HCT116 (cell line): Measurements from ENCODE around the gene HERPUD1.

Source experiments
- EZH2 ChIP-seq: fragments of 200-600 bp; sonication (generic); IDR thresholded peaks from 2 replicates; pipeline ENCODE4 v1.6.1; 2017; ENCODE audit warnings: antibody characterized with exemption, mixed run types
- POLR2AphosphoS5 ChIP-seq: IDR thresholded peaks from 2 replicates; pipeline ENCODE4 v1.6.1; 2011; ENCODE audit warnings: mild to moderate bottlenecking, low read depth, low read length, moderate library complexity
- TF ChIP-seq, protein P1 (sequence below), 3 experiments: fragments of 200-600 bp in 1 of 3; sonication (generic) in 1 of 3; IDR thresholded peaks in 2 of 3; conservative IDR thresholded peaks in 1 of 3; 2 replicates each; pipeline ENCODE4 v1.5.1; 2012 to 2017; ENCODE audit warnings: low read depth in 2 of 3, low read length in 2 of 3, antibody characterized with exemption in 1 of 3, borderline replicate concordance in 1 of 3, control low read depth in 1 of 3, mild to moderate bottlenecking in 1 of 3, mixed read lengths in 1 of 3, mixed run types in 1 of 3, moderate library complexity in 1 of 3; ENCODE audit not compliant: insufficient read depth in 1 of 3
- TF ChIP-seq, protein P2 (sequence below): IDR thresholded peaks from 2 replicates; pipeline ENCODE4 v1.6.1; 2012

DNA sequence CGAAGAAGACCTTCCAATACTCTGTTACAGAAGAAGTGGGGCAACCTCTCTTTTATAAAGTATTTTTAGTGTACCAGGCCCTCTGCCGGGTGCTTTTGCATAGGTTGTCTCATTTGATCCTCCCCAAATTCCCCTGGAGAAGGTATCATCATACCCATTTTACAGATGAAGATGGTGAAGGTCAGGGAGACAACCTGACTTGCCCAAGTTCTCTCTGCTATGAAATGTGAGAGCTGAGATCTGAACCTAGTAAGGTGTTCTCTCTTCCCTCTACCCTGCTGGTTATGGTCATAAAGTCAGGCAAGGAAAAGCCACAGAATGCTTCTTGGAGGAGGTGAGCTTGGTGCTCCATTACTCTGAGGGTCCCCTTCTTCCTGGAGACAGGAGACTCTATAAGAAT, 28.1 kb upstream of the HERPUD1 start:
- TF ChIP-seq, protein P1, sequence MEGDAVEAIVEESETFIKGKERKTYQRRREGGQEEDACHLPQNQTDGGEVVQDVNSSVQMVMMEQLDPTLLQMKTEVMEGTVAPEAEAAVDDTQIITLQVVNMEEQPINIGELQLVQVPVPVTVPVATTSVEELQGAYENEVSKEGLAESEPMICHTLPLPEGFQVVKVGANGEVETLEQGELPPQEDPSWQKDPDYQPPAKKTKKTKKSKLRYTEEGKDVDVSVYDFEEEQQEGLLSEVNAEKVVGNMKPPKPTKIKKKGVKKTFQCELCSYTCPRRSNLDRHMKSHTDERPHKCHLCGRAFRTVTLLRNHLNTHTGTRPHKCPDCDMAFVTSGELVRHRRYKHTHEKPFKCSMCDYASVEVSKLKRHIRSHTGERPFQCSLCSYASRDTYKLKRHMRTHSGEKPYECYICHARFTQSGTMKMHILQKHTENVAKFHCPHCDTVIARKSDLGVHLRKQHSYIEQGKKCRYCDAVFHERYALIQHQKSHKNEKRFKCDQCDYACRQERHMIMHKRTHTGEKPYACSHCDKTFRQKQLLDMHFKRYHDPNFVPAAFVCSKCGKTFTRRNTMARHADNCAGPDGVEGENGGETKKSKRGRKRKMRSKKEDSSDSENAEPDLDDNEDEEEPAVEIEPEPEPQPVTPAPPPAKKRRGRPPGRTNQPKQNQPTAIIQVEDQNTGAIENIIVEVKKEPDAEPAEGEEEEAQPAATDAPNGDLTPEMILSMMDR (IDR thresholded peaks at IDR 0.05 in 2 of 3, conservative IDR thresholded peaks at IDR 0.05 in 1 of 3; ENCODE audit: borderline replicate concordance in 1 of 3, insufficient read depth in 1 of 3, low read depth in 2 of 3, low read length in 2 of 3): no peak
- TF ChIP-seq, protein P2, sequence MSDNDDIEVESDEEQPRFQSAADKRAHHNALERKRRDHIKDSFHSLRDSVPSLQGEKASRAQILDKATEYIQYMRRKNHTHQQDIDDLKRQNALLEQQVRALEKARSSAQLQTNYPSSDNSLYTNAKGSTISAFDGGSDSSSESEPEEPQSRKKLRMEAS: no peak
- TF ChIP-seq EZH2: no peak
- no peak for TF ChIP-seq POLR2AphosphoS5
